ENCODE data around the gene SCGN.

SCGN gene

DNA sequence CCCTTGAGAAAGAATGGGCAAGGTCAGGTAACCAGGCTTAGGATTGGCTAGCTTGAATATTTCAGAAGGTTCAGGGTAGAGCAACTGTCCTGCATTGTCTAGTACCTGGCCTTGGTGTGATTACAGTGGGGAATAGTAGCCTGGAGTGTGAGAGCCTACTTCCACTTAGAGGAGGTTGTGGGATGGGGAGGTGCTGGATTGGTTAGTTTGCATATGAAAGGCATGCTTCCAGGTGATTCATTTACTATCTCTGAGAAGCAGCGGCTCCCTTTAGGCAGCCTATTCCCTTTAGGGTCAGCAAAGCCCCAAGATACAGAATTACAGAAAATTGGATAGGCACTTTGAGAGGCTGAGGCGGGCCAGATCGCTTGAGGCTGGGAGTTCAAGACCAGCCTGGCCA is 25.0 kb upstream of the SCGN start:
- TF ChIP-seq FOXP2 (optimal IDR thresholded peaks at IDR 0.05; ENCODE audit: borderline replicate concordance, extremely low read depth, extremely low read length, insufficient read depth) (no peak), TAF1 (IDR thresholded peaks at IDR 0.05; ENCODE audit: borderline replicate concordance, insufficient read depth, low read length) (no peak), POLR2AphosphoS5 (IDR thresholded peaks at IDR 0.05; ENCODE audit: low read depth, low read length) (no peak), SIN3A (IDR thresholded peaks at IDR 0.05; ENCODE audit: borderline replicate concordance, insufficient read depth, low read length) (no peak)
- TF ChIP-seq, protein P1, sequence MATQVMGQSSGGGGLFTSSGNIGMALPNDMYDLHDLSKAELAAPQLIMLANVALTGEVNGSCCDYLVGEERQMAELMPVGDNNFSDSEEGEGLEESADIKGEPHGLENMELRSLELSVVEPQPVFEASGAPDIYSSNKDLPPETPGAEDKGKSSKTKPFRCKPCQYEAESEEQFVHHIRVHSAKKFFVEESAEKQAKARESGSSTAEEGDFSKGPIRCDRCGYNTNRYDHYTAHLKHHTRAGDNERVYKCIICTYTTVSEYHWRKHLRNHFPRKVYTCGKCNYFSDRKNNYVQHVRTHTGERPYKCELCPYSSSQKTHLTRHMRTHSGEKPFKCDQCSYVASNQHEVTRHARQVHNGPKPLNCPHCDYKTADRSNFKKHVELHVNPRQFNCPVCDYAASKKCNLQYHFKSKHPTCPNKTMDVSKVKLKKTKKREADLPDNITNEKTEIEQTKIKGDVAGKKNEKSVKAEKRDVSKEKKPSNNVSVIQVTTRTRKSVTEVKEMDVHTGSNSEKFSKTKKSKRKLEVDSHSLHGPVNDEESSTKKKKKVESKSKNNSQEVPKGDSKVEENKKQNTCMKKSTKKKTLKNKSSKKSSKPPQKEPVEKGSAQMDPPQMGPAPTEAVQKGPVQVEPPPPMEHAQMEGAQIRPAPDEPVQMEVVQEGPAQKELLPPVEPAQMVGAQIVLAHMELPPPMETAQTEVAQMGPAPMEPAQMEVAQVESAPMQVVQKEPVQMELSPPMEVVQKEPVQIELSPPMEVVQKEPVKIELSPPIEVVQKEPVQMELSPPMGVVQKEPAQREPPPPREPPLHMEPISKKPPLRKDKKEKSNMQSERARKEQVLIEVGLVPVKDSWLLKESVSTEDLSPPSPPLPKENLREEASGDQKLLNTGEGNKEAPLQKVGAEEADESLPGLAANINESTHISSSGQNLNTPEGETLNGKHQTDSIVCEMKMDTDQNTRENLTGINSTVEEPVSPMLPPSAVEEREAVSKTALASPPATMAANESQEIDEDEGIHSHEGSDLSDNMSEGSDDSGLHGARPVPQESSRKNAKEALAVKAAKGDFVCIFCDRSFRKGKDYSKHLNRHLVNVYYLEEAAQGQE (IDR thresholded peaks at IDR 0.05; ENCODE audit: insufficient read depth in 1 of 2, low read depth in 2 of 2, low read length in 2 of 2): no peak

DNA sequence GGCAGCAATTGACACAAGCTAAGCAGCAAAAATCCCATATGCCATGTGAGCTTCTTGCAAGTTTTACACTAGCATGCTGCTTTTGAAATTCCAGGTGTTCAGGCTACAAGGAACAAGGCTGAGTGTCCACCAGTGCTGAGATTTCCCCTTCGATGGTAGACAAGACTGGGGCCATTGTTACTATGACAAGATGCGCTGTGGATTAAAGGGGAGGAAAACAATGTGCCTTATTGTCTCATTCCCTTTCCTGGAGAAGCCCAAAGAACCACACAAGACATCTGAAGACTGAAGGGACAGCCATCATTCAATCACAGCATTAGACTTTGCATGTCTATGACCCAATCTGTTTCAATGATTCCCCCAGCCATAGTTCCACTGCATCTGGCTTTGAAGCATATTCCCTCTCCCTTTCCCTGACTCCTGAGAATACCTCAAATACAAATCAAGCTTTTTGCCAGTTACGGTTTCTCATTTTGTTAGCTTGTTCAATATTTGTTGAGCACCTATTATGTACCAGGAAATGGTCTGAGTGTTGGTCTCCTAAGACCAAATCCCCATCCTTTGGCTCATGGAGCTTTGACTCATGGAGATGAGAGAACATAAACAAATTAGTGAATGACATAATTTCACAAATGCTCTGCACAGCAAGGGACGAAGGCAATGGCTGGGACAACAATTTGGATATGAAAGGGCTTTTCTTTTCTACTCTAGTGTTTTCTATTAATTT is 23.4 kb upstream of the SCGN start:
- no peak for TF ChIP-seq SIN3A (IDR thresholded peaks at IDR 0.05; ENCODE audit: borderline replicate concordance, insufficient read depth, low read length)
- TF ChIP-seq FOXP2 (optimal IDR thresholded peaks at IDR 0.05; ENCODE audit: borderline replicate concordance, extremely low read depth, extremely low read length, insufficient read depth): no peak
- TF ChIP-seq TAF1 (IDR thresholded peaks at IDR 0.05; ENCODE audit: borderline replicate concordance, insufficient read depth, low read length): no peak
- TF ChIP-seq, protein P1 (IDR thresholded peaks at IDR 0.05; ENCODE audit: insufficient read depth in 1 of 2, low read depth in 2 of 2, low read length in 2 of 2): no peak
- no peak for TF ChIP-seq POLR2AphosphoS5 (IDR thresholded peaks at IDR 0.05; ENCODE audit: low read depth, low read length)

GRCh38 chr6:25629198-25629576 is 22.8 kb upstream of the SCGN start:
- TF ChIP-seq TAF1 (IDR thresholded peaks at IDR 0.05; ENCODE audit: borderline replicate concordance, insufficient read depth, low read length): no peak
- no peak for TF ChIP-seq FOXP2 (optimal IDR thresholded peaks at IDR 0.05; ENCODE audit: borderline replicate concordance, extremely low read depth, extremely low read length, insufficient read depth)
- TF ChIP-seq SIN3A (IDR thresholded peaks at IDR 0.05; ENCODE audit: borderline replicate concordance, insufficient read depth, low read length): no peak
- TF ChIP-seq, protein P1 (IDR thresholded peaks at IDR 0.05; ENCODE audit: insufficient read depth in 1 of 2, low read depth in 2 of 2, low read length in 2 of 2): no peak
- no peak for TF ChIP-seq POLR2AphosphoS5 (IDR thresholded peaks at IDR 0.05; ENCODE audit: low read depth, low read length)

DNA sequence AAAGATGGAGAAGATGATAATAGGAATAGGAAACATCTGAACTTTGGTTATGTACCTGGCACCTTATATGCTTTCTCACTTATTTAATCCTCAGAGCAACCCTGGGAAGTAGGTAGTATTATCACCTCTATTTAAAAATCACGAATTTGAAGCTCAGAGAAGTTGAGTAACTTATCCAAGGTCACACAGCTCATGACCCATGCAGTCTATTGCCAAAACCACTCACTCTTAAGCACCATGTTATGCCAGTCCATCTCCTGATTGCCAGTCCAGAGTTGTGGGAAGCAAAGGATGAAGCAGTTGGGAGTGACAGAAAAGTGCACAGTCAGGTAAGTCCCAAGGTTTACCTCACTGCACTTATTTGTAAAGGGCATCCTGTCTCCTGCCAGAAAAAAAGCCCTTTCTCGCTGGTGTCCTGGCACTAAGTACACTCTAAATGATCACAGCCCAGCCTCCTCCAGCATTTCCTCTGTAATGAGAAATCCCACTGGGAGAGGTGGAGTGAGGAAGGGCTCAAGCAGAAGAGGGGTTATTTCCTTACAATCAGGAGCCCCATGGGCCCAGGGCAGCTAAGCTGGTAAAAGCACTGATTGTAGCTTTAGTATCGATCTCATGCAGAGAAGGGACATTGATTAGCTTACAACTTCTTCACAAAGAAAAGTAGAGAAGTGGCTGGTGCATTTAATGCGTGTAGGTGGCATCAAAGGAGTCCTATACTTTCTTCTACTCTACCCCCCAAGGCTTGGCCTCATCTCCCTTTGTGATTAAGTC is 21.3 kb upstream of the SCGN start:
- TF ChIP-seq TAF1 (IDR thresholded peaks at IDR 0.05; ENCODE audit: borderline replicate concordance, insufficient read depth, low read length): no peak

- TF ChIP-seq TAF1 (IDR thresholded peaks at IDR 0.05; ENCODE audit: borderline replicate concordance, insufficient read depth, low read length): no peak
- TF ChIP-seq POLR2AphosphoS5 (IDR thresholded peaks at IDR 0.05; ENCODE audit: low read depth, low read length): no peak
- no peak for TF ChIP-seq FOXP2 (optimal IDR thresholded peaks at IDR 0.05; ENCODE audit: borderline replicate concordance, extremely low read depth, extremely low read length, insufficient read depth)
Observed at GRCh38 chr6:25635886-25636317, 16.1 kb upstream of the SCGN start.

DNA sequence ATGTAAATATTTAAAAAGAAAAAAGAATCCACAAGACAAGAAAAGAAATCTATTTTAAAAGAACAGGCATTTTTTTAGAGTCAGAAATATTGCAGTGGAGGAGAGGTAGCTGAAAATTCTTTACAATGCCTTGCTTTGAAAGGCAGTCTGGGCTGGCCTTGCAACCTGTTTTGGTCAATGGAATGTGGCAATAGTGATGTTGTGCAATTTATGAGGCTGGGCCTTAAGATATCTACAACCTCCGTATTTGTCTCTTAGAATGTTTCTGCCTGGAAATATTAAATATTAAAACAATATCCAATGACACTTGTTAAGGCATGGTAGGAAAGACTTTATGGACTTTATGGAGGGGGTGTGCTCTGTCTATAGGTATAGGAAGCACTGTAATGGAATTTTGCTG is 14.8 kb upstream of the SCGN start:
- TF ChIP-seq POLR2AphosphoS5 (IDR thresholded peaks at IDR 0.05; ENCODE audit: low read depth, low read length) (no peak), TAF1 (IDR thresholded peaks at IDR 0.05; ENCODE audit: borderline replicate concordance, insufficient read depth, low read length) (no peak), SIN3A (IDR thresholded peaks at IDR 0.05; ENCODE audit: borderline replicate concordance, insufficient read depth, low read length) (no peak), FOXP2 (optimal IDR thresholded peaks at IDR 0.05; ENCODE audit: borderline replicate concordance, extremely low read depth, extremely low read length, insufficient read depth) (no peak)
- TF ChIP-seq, protein P1 (IDR thresholded peaks at IDR 0.05; ENCODE audit: insufficient read depth in 1 of 2, low read depth in 2 of 2, low read length in 2 of 2): no peak

All from PFSK-1 (cell line).